Measurements from ENCODE around the gene REX1BD. TPM values are rescaled to one million over a fixed set of nuclear protein-coding genes. Genes with fewer than 3 reads are reported as not detected.

Gene REX1BD
- total and polyA plus RNA-seq, 2 of the 13 experiments (the other 11 are each of a cell fraction or from before 2014, with no cell fraction given): 7.5 to 25.4 TPM

- no peak for FAIRE-seq
- ChIA-PET POLR2A (no interaction called here), CTCF (ENCODE audit: low intra/inter-chr PET ratio, low total read pairs) (no interaction called here)
- H3K27me3 ChIP-seq (ENCODE audit: control insufficient read depth in 1 of 2, insufficient read depth in 2 of 2, low read length in 2 of 2): peaks cover 0 to 7% of the 10 kb centered on the region in 2 experiments; a peak in 2 of 5 replicates
- no peaks in the 10 kb centered on the region for H3K36me3 ChIP-seq (replicated peaks in 1 of 2; ENCODE audit: control insufficient read depth in 1 of 2, insufficient read depth in 2 of 2, low read length in 2 of 2)
- H4K20me1 ChIP-seq (ENCODE audit: insufficient read depth, low read length): no peaks in the 10 kb centered on the region
- no peaks in the 10 kb centered on the region for H3K79me2 ChIP-seq (ENCODE audit: insufficient read depth, low read length)
- peaks cover 43% of the 10 kb centered on the region for H3K4me1 ChIP-seq (ENCODE audit: insufficient read depth, low read length)
- ATAC-seq: no peak
- H3K27ac ChIP-seq (ENCODE audit: extremely low read length, insufficient read depth, low read length): no peak overlapping the region
- H3K9ac ChIP-seq (ENCODE audit: insufficient read depth, low read depth, low read length): 0 out of 2 replicates have a peak overlapping the region, but pooled peaks have one; percentile 14
- intact Hi-C loops (cut with micrococcal nuclease; ENCODE audit: unreplicated experiment): no loop called here
- peak; percentile 62; the same call in 1 of the 2 replicates for TF ChIP-seq ZBTB38 (CRISPR knock-in tag; IDR thresholded peaks at IDR 0.05)
- no peak for TF ChIP-seq MAFF (IDR thresholded peaks at IDR 0.05; ENCODE audit: low read depth, low read length)
- in situ Hi-C loops (cut with HindIII; ENCODE audit: extremely low pct_ligation_motif_present, low pct_unique_long_range_greater_than_20kb): no loop called here
- peak overlapping the region; percentile 100; the same call in 1 of the 2 replicates for H3K4me2 ChIP-seq (ENCODE audit: low read depth, low read length)
- no TSS peak for BruUV-seq (replicated peaks)
- 62% methylated on average over 18 of the region's 23 CpGs for WGBS (ENCODE audit: low lambda C conversion rate)
- H3K9me3 ChIP-seq (ENCODE audit: low read length): no peaks in the 10 kb centered on the region
- no peak for DNase-seq (ENCODE audit: low spot score)
- H3K4me3 ChIP-seq (replicated peaks in 1 of 3; ENCODE audit: insufficient read depth in 1 of 3, low read depth in 2 of 3, low read length in 3 of 3): peak overlapping the region in 2 of 3 experiments; percentile 48 to 75; a peak in 3 of 6 replicates
- no peak overlapping the region for H2AFZ ChIP-seq (ENCODE audit: low read length)
Measured at GRCh38 chr19:18613589-18614234, 25.1 kb downstream of the REX1BD start.

- Histone ChIP-seq H3K27ac (ENCODE audit: extremely low read length, insufficient read depth, low read length) (no peak overlapping the region), H2AFZ (ENCODE audit: low read length) (no peak overlapping the region), H3K79me2 (ENCODE audit: insufficient read depth, low read length) (no peaks in the 10 kb centered on the region), H3K36me3 (replicated peaks in 1 of 2; ENCODE audit: control insufficient read depth in 1 of 2, insufficient read depth in 2 of 2, low read length in 2 of 2) (no peaks in the 10 kb centered on the region), H3K4me2 (ENCODE audit: low read depth, low read length) (no peak overlapping the region), H3K4me3 (replicated peaks in 1 of 3; ENCODE audit: insufficient read depth in 1 of 3, low read depth in 2 of 3, low read length in 3 of 3) (no peak overlapping the region), H3K4me1 (ENCODE audit: insufficient read depth, low read length) (peaks cover 22% of the 10 kb centered on the region; the same call in 1 of the 2 replicates), H3K9me3 (ENCODE audit: low read length) (no peaks in the 10 kb centered on the region), H4K20me1 (ENCODE audit: insufficient read depth, low read length) (no peaks in the 10 kb centered on the region), H3K9ac (ENCODE audit: insufficient read depth, low read depth, low read length) (no peak overlapping the region), H3K27me3 (ENCODE audit: control insufficient read depth in 1 of 2, insufficient read depth in 2 of 2, low read length in 2 of 2) (peaks cover 0 to 7% of the 10 kb centered on the region in 2 experiments; a peak in 2 of 5 replicates)
- POLR2A ChIA-PET: no interaction called here
- intact Hi-C loops (cut with micrococcal nuclease; ENCODE audit: unreplicated experiment): no loop called here
- TF ChIP-seq DMAP1 (CRISPR knock-in tag; IDR thresholded peaks at IDR 0.05) (no peak), ZFP82 (CRISPR knock-in tag; IDR thresholded peaks at IDR 0.05; ENCODE audit: borderline replicate concordance) (no peak), ZNF329 (CRISPR knock-in tag; IDR thresholded peaks at IDR 0.05; ENCODE audit: low read depth) (peak; percentile 99)
- CTCF ChIA-PET (ENCODE audit: low intra/inter-chr PET ratio, low total read pairs): no interaction called here
- FAIRE-seq (no peak), ATAC-seq (no peak), DNase-seq (ENCODE audit: low spot score) (no peak)
- in situ Hi-C loops (cut with HindIII; ENCODE audit: extremely low pct_ligation_motif_present, low pct_unique_long_range_greater_than_20kb): no loop called here
- no TSS peak for BruUV-seq (replicated peaks)
- 66% methylated on average over 2 of the region's 3 CpGs for WGBS (ENCODE audit: low lambda C conversion rate)
Measured at GRCh38 chr19:18616023-18616422, 27.4 kb downstream of the REX1BD start.
